Suppressor macrophage treated with lipopolysaccharide for 1 hour (primary cell): ENCODE measurements around the gene MAP4K4.
A peak's percentile ranks its signal among the peaks of the same experiment; 100 is the strongest.
"Not testable (repeated sequence)": the region's sequence is repeated elsewhere in the genome, so short reads cannot be mapped to it uniquely, and the experiment has no call there.

Experiments used
- DNase-seq, 3 donors: peaks; one replicate each; pipeline ENCODE4 v3.0.0-alpha.2; 2020 to 2022

Gene MAP4K4

DNA sequence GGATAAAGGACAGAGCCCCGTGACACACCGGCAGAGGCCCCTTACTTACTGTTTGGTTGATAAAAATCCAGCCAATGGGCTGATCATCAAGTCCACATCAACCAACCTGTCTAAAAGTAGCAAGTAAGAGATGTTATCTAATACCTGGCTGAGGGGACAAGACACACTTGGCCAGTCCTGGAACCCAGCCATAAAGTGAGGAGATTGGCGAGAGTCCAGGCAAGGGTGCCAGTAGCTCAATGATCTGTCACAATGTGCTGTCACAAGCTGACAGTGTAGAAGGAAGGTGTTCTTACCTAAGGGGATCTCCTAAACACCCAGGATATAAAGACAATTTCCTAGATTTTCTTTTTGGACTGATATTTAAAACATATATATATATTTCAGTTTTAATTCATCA lies 232.5 kb downstream of the MAP4K4 start:
- no peak for DNase-seq

DNA sequence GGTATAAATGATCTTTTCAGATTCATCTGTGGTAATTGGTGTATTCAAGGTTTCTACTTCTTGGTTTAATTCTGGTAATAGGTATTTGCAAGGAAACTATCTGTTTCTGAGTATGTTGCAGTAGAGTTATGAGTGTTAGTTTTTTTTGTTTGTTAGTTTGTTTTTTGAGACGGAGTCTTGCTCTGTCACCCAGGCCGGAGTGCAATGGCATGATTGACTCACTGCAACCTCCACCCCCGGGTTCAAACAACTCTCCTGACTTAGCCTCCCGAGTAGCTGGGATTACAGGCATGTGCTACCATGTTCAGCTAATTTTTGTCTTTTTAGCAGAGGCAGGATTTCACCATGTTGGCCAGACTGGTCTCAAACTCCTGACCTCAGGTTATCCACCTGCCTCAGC lies 233.3 kb downstream of the MAP4K4 start:
- DNase-seq, result peak in 2 of 3 donors; percentile 26 to 32

DNA sequence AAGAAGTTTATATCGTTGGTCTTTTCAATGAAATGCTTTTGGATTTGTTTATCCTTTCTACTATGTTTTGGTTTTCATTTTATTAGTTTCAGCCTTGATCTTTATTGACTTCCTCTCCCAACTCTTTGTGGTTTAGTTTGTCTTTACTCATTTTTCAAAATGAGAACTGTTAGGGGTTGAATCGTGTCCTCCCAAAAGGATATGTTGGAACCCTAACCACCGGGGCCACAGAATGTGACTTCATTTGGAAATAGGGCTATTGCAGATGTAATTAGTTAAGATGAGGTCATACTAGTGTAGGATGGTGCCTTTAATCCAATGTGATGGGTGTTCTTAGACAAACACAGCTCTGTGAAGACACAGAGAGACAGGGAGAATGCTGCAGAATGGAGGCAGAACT lies 233.9 kb downstream of the MAP4K4 start:
- peak; percentile 54 to 72 (median 70) for DNase-seq

DNA sequence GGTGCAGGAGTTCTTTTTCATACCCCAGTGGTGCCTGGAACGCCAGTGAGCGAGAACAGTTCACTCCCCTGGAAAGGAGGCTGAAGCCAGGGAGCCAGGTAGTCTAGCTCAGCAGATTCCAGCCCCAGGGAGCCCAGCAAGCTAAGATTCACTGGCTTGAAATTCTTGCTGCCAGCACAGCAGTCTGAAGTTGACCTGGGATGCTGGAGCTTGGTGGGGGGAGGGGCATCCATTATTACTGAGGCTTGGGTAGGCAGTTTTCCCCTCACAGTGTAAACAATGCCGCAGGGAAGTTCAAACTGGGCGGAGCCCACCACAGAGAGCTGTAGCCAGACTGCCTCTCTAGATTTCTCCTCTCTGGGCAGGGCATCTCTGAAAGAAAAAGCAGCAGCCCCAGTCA lies 238.3 kb downstream of the MAP4K4 start:
- DNase-seq, result not testable (repeated sequence)

DNA sequence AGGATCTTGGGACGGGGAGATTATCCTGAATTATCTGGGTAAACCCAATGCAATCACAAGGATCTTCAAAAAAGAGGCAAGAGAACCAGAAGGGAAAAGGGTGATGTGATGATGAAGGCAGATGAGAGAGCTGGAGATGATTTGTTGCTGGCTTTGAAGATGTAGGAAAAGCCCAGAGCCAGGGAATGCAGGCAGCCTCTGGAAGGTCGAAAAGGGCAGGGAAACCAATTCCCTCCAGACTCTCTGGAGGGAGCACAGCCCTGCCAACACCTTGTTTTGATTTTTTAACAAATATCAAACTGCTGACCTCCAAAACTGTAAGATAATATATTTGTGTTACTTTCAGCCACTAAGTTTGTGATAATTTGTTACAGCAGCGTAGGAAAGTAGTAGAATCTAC lies 245.3 kb downstream of the MAP4K4 start:
- no peak for DNase-seq
